Measurements from ENCODE around the gene PRDM15. TPM values are rescaled to one million over a fixed set of nuclear protein-coding genes. Genes with fewer than 3 reads are reported as not detected.

PRDM15 gene
- total RNA-seq, 1 experiment from 2014 or later: 9.8 TPM

- CTCF ChIA-PET: no interaction called here
- Histone ChIP-seq H4K20me1 (ENCODE audit: insufficient read depth) (no peaks in the 10 kb centered on the region), H2AFZ (ENCODE audit: low read depth, low read length, poor library complexity, severe bottlenecking) (no peak overlapping the region), H3K27me3 (ENCODE audit: insufficient read depth, low read length) (no peaks in the 10 kb centered on the region), H3K9ac (ENCODE audit: low read length) (no peak overlapping the region), H3K4me2 (ENCODE audit: low read length) (no peak overlapping the region), H3K4me3 (replicated peaks in 1 of 2; ENCODE audit: low read depth in 1 of 2, low read length in 2 of 2) (no peak overlapping the region), H3K9me2 (ENCODE audit: insufficient read depth) (no peaks in the 10 kb centered on the region), H3K27ac (ENCODE audit: low read depth, low read length) (no peak overlapping the region), H3K4me1 (ENCODE audit: control insufficient read depth in 1 of 2, insufficient read depth in 2 of 2, low read length in 2 of 2) (peaks cover 0 to 6% of the 10 kb centered on the region in 2 experiments; a peak in 1 of 4 replicates), H3K9me3 (ENCODE audit: control insufficient read depth in 1 of 2, insufficient read depth in 1 of 2, low read depth in 1 of 2, low read length in 2 of 2) (no peaks in the 10 kb centered on the region), H3K79me2 (ENCODE audit: insufficient read depth, low read length) (no peaks in the 10 kb centered on the region), H3K36me3 (ENCODE audit: control insufficient read depth in 1 of 2, insufficient read depth in 2 of 2, low read length in 2 of 2) (no peaks in the 10 kb centered on the region; a peak in 1 of 4 replicates)
- TF ChIP-seq EZH2 (IDR thresholded peaks at IDR 0.05) (no peak), CBX3 (IDR thresholded peaks at IDR 0.05; ENCODE audit: low read depth) (no peak), CEBPB (IDR thresholded peaks at IDR 0.05; ENCODE audit: low read depth) (no peak), TCF7L2 (IDR thresholded peaks at IDR 0.05; ENCODE audit: borderline replicate concordance, extremely low read depth, insufficient read depth, insufficient read length) (no peak), EZH2phosphoT487 (IDR thresholded peaks at IDR 0.05; ENCODE audit: borderline replicate concordance) (no peak), RAD21 (IDR thresholded peaks at IDR 0.05; ENCODE audit: low read depth) (no peak), JUND (IDR thresholded peaks at IDR 0.05) (no peak), SIN3A (IDR thresholded peaks at IDR 0.05; ENCODE audit: low read depth) (no peak)
- TF ChIP-seq, protein P1, sequence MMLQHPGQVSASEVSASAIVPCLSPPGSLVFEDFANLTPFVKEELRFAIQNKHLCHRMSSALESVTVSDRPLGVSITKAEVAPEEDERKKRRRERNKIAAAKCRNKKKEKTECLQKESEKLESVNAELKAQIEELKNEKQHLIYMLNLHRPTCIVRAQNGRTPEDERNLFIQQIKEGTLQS (IDR thresholded peaks at IDR 0.05): no peak
- TF ChIP-seq, protein P2, sequence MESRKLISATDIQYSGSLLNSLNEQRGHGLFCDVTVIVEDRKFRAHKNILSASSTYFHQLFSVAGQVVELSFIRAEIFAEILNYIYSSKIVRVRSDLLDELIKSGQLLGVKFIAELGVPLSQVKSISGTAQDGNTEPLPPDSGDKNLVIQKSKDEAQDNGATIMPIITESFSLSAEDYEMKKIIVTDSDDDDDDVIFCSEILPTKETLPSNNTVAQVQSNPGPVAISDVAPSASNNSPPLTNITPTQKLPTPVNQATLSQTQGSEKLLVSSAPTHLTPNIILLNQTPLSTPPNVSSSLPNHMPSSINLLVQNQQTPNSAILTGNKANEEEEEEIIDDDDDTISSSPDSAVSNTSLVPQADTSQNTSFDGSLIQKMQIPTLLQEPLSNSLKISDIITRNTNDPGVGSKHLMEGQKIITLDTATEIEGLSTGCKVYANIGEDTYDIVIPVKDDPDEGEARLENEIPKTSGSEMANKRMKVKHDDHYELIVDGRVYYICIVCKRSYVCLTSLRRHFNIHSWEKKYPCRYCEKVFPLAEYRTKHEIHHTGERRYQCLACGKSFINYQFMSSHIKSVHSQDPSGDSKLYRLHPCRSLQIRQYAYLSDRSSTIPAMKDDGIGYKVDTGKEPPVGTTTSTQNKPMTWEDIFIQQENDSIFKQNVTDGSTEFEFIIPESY (IDR thresholded peaks at IDR 0.05; ENCODE audit: extremely low read depth, insufficient replicate concordance, low read length): no peak
- TF ChIP-seq, protein P3, sequence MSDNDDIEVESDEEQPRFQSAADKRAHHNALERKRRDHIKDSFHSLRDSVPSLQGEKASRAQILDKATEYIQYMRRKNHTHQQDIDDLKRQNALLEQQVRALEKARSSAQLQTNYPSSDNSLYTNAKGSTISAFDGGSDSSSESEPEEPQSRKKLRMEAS (IDR thresholded peaks at IDR 0.05): no peak
- intact Hi-C loops (cut with micrococcal nuclease): no loop called here
- ATAC-seq (no peak), DNase-seq (ENCODE audit: low read depth, low spot score) (no peak)
- RAD21 ChIA-PET (ENCODE audit: low non-redundant PET in 1 of 2, low total read pairs in 2 of 2, uncharacterized antibody in 2 of 2, unreplicated experiment in 2 of 2): no interaction called here
- POLR2A ChIA-PET: no interaction called here
- no TSS peak for BruUV-seq (replicated peaks)
Measured at GRCh38 chr21:41894922-41895557, 15.9 kb upstream of the PRDM15 start.
